OCI-LY3 (cell line): Measurements from ENCODE around the gene ERP27.

Source experiments
- H2AFZ ChIP-seq: fragments of 200-600, 300-600 bp; shearing (Covaris generic); 2 replicates; pipeline ENCODE4 v1.6.0; 2014; ENCODE audit warnings: antibody characterized with exemption, low read depth, low read length
- H3K27ac ChIP-seq: fragments of 200-600, 300-600 bp; sonication (generic); 2 replicates; pipeline ENCODE4 v1.5.1; 2014; ENCODE audit warnings: mild to moderate bottlenecking, low read length, moderate library complexity, mixed read lengths
- H3K27me3 ChIP-seq: fragments of 200-600, 300-600 bp; sonication (generic); 2 replicates; pipeline ENCODE4 v1.6.1; 2014; ENCODE audit warnings: low read depth, low read length, mixed read lengths
- H3K36me3 ChIP-seq: fragments of 200-600, 300-600 bp; sonication (generic); replicated peaks from 2 replicates; pipeline ENCODE3; 2014; ENCODE audit warnings: low read depth, low read length, mixed read lengths
- H3K4me1 ChIP-seq: fragments of 300-600, 200-600 bp; sonication (generic); 2 replicates; pipeline ENCODE4 v1.6.1; 2014; ENCODE audit warnings: low read length, mixed read lengths
- H3K4me2 ChIP-seq: fragments of 200-600, 300-600 bp; sonication (generic); 2 replicates; pipeline ENCODE4 v1.6.1; 2014; ENCODE audit warnings: low read length, mixed read lengths
- H3K4me3 ChIP-seq: fragments of 300-600, 200-600 bp; sonication (generic); 2 replicates; pipeline ENCODE4 v1.5.1; 2014; ENCODE audit warnings: antibody characterized with exemption, mild to moderate bottlenecking, low read length, moderate library complexity
- H3K79me2 ChIP-seq: fragments of 300-600, 200-600 bp; shearing (Covaris generic); 2 replicates; pipeline ENCODE4 v1.6.1; 2014; ENCODE audit warnings: mild to moderate bottlenecking, low read length, mixed read lengths
- H3K9ac ChIP-seq: fragments of 300-600, 200-600 bp; shearing (Covaris generic); 2 replicates; pipeline ENCODE4 v1.6.0; 2014; ENCODE audit warnings: mild to moderate bottlenecking, low read length, moderate library complexity
- H3K9me3 ChIP-seq: fragments of 200-600, 300-600 bp; shearing (Covaris generic); 2 replicates; pipeline ENCODE4 v1.6.1; 2014; ENCODE audit warnings: low read length, mixed read lengths; ENCODE audit not compliant: insufficient read depth
- H4K20me1 ChIP-seq: fragments of 200-600, 300-600 bp; sonication (generic); 2 replicates; pipeline ENCODE4 v1.6.1; 2016; ENCODE audit warnings: low read length, mixed read lengths; ENCODE audit not compliant: insufficient read depth
- EZH2phosphoT487 ChIP-seq: fragments of 200-600 bp; shearing (Covaris generic); IDR thresholded peaks from 2 replicates; pipeline ENCODE4 v1.6.1; 2018; ENCODE audit warnings: antibody characterized with exemption, mixed run types, low read depth
- TF ChIP-seq, protein P1 (sequence below): fragments of 200-600, 300-600 bp; sonication (generic); IDR thresholded peaks from 2 replicates; pipeline ENCODE4 v1.5.1; 2014; ENCODE audit warnings: antibody characterized with exemption, low read length, low read depth

The ERP27 gene

DNA sequence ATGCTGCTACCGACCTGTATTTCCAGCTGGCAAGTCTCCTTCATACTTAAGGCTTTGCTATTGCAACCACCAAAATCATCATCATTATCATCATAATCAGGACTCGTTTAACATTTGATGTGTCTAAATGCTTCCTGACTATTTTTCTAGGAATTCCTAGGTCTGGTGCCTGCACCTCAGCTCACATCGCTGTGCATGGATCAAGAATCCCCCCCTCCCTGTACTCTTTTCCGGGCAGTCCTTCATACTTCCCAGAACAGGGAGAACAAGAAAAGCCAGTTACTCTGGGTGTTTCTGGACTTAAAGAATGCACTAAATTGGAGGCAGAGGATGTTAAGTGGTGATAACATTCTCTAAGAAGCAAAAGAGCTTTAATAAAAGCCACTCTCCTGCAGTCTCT lies 9.4 kb downstream of the ERP27 start:
- H3K27me3 ChIP-seq, result no peaks in the 10 kb centered on the region
- H3K4me3 ChIP-seq, result no peak overlapping the region
- TF ChIP-seq EZH2phosphoT487, result no peak
- TF ChIP-seq, protein P1, sequence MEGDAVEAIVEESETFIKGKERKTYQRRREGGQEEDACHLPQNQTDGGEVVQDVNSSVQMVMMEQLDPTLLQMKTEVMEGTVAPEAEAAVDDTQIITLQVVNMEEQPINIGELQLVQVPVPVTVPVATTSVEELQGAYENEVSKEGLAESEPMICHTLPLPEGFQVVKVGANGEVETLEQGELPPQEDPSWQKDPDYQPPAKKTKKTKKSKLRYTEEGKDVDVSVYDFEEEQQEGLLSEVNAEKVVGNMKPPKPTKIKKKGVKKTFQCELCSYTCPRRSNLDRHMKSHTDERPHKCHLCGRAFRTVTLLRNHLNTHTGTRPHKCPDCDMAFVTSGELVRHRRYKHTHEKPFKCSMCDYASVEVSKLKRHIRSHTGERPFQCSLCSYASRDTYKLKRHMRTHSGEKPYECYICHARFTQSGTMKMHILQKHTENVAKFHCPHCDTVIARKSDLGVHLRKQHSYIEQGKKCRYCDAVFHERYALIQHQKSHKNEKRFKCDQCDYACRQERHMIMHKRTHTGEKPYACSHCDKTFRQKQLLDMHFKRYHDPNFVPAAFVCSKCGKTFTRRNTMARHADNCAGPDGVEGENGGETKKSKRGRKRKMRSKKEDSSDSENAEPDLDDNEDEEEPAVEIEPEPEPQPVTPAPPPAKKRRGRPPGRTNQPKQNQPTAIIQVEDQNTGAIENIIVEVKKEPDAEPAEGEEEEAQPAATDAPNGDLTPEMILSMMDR, result no peak
- no peaks in the 10 kb centered on the region for H4K20me1 ChIP-seq
- H3K9me3 ChIP-seq, result no peaks in the 10 kb centered on the region
- no peaks in the 10 kb centered on the region for H3K79me2 ChIP-seq
- H3K36me3 ChIP-seq, result peaks cover 8% of the 10 kb centered on the region
- no peak overlapping the region for H2AFZ ChIP-seq
- no peak overlapping the region for H3K27ac ChIP-seq
- no peak overlapping the region for H3K4me2 ChIP-seq
- H3K4me1 ChIP-seq, result peaks cover 14% of the 10 kb centered on the region
- no peak overlapping the region for H3K9ac ChIP-seq

DNA sequence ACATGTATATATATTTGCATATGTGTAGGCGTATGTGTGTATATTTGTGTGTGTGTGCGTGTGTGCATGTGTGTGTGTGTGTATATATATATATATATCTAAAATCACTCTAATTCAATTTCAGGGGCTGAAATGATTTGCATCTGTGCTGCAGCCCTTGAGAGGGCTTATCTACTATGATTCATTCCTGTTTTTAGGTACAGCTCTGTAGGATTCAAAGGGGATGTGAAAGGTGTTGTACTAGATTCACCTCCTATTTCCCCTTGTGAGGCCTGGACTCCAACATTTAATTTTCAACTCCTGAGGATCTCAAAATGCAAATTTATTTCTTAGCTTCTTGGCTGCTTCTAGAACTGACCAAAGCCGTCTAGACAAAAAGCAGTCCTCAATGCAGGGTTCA lies 11.1 kb downstream of the ERP27 start:
- no peak overlapping the region for H3K4me3 ChIP-seq
- TF ChIP-seq, protein P1, result no peak
- no peak for TF ChIP-seq EZH2phosphoT487
- H3K27me3 ChIP-seq, result no peaks in the 10 kb centered on the region
- peaks cover 6% of the 10 kb centered on the region for H3K36me3 ChIP-seq
- no peak overlapping the region for H3K9ac ChIP-seq
- peaks cover 14% of the 10 kb centered on the region for H3K4me1 ChIP-seq
- no peaks in the 10 kb centered on the region for H4K20me1 ChIP-seq
- no peaks in the 10 kb centered on the region for H3K9me3 ChIP-seq
- H3K27ac ChIP-seq, result no peak overlapping the region
- no peak overlapping the region for H2AFZ ChIP-seq
- H3K4me2 ChIP-seq, result peak overlapping the region; percentile 32; the same call in 1 of the 2 replicates
- no peaks in the 10 kb centered on the region for H3K79me2 ChIP-seq

DNA sequence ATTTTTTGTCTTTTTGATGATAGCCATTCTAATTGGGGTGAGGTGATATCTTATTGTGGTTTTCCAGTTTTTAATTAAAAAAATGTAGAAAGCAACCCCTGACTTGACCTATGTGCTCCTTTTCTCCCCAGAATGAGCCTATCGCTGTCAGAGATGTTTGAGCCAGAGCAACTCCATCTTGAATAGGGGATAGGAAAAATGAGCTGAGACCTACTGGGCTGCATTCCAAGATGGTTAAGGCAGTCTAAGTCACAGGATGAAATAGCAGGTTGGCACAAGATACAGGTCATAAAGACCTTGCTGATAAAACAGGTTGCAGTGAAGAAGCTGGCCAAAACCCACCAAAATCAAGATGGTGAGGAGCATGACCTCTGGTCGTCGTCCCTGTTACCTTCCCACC lies 13.8 kb downstream of the ERP27 start:
- Histone ChIP-seq H2AFZ (no peak overlapping the region), H3K27me3 (no peaks in the 10 kb centered on the region), H4K20me1 (no peaks in the 10 kb centered on the region), H3K9ac (no peak overlapping the region), H3K4me2 (no peak overlapping the region), H3K4me1 (peaks cover 14% of the 10 kb centered on the region), H3K9me3 (no peaks in the 10 kb centered on the region), H3K4me3 (no peak overlapping the region), H3K79me2 (no peaks in the 10 kb centered on the region), H3K36me3 (no peaks in the 10 kb centered on the region), H3K27ac (no peak overlapping the region)
- TF ChIP-seq, protein P1, result no peak
- no peak for TF ChIP-seq EZH2phosphoT487

DNA sequence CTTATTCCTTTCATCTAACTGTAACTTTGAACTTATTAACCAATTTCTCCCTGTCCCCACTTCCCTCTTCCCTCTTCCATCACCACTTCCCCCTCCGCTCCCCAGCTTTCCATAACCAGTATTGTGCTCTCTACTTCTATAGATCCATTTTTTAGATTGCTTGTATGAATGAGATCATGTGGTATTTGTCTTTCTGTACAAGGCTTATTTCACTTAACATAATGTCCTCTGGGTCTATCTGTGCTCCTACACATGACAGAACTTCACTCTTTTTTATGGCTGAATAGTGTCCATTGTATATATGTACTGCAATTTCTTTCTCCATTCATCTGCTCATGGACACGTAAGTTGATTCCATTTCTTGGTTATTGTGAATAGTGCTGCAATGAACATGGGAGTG lies 14.4 kb downstream of the ERP27 start:
- no peak overlapping the region for H2AFZ ChIP-seq
- no peak overlapping the region for H3K4me2 ChIP-seq
- no peaks in the 10 kb centered on the region for H3K9me3 ChIP-seq
- no peak overlapping the region for H3K27ac ChIP-seq
- no peaks in the 10 kb centered on the region for H3K27me3 ChIP-seq
- H4K20me1 ChIP-seq, result no peaks in the 10 kb centered on the region
- H3K4me1 ChIP-seq, result peaks cover 14% of the 10 kb centered on the region
- H3K9ac ChIP-seq, result no peak overlapping the region
- no peak for TF ChIP-seq EZH2phosphoT487
- TF ChIP-seq, protein P1, result no peak
- no peaks in the 10 kb centered on the region for H3K36me3 ChIP-seq
- no peak overlapping the region for H3K4me3 ChIP-seq
- no peaks in the 10 kb centered on the region for H3K79me2 ChIP-seq
